DMS 273 (cell line): ENCODE data around the gene DAPK1.
"Not testable (repeated sequence)": the region's sequence is repeated elsewhere in the genome, so short reads cannot be mapped to it uniquely, and the experiment has no call there.

Experiments
- DNase-seq: peaks from one replicate; lab custom pipeline; 2025; ENCODE audit not compliant: unreplicated experiment; lab: John Stamatoyannopoulos, UW

The DAPK1 gene

DNA sequence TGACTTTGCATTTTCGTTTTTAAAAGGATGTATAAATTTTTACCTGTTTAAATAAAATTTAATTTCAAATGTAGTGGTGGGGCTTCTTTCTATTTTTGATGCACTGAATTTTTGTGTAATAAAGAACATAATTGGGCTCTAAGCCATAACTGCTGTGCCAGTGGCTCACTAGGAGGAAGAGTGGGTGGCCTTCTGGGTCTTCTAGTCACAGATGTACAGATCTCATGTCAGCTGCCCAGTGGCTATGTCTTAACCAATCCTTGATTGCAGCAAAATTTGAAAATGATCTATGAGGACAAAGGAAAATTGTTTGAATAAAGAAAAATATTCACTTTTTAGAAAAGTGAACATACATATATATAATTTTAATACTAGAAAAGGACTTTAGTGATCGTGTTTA, 233.7 kb downstream of the DAPK1 start:
- DNase-seq: no peak

GRCh38 chr9:87732344-87732743, 234.7 kb downstream of the DAPK1 start:
- no peak for DNase-seq

DNA sequence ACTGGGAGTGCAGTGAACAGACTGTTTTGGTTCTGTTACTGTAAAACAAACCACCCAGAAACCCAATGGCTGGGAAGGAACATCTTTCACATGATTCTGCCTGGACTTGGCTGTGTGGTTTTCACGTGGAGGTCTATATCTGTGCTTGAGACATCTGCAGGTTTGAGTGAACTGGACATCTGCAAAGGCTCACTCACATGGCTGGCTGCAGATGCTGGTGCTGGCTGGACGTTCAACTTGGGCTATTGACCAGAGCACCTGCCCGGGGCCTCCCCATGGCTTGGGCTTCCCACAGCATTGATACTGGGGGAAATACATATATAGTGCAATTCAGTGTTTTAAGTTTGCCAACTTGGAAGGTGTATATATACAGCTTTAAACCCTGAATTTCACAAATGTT, 235.1 kb downstream of the DAPK1 start:
- DNase-seq: no peak

GRCh38 chr9:87733273-87734052, 235.8 kb downstream of the DAPK1 start:
- DNase-seq: no peak

DNA sequence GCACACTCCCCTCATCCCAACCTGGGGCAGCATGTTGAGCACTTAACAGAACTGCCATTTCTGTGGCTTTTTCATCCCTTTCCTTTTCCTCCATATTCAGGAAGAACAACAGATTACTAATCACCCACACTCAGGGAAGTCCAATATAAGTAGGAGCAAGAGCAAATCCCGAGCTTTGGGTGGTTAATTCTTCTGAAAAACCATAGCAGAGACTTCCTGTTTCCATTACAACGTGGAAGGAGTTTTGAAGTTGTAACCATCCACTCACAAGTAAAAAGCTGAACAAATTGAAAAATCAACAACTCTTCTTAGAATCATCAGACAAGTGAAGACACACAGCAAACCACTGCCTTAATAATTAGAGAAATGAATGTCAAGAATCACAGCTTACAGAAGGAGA, 236.4 kb downstream of the DAPK1 start:
- no peak for DNase-seq

- DNase-seq: no peak
These were observed 241.9 kb downstream of the DAPK1 start for GRCh38 chr9:87739546-87739945.

DNA sequence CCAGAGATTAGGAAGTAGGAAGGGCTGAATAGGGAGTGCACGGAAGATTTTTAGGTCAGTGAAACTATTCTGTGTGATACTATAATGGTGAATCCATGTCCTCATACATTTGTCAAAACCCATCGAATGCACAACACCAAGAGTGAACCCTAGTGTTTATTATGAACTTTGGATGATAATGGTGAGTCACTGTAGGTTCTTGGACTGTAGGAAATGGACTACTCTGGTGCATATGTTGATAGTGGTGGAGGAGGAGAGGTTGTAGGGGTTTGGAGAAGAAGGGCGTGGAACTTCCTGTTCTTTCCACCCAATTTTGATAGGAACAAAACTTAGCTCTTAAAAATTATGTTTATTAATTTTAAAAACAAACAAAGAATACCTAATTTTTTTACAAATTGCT, 242.5 kb downstream of the DAPK1 start:
- no peak for DNase-seq

- no peak for DNase-seq
These were observed 243.7 kb downstream of the DAPK1 start for GRCh38 chr9:87741326-87741725.

- no peak for DNase-seq
These were observed 244.2 kb downstream of the DAPK1 start for GRCh38 chr9:87741891-87742290.

DNA sequence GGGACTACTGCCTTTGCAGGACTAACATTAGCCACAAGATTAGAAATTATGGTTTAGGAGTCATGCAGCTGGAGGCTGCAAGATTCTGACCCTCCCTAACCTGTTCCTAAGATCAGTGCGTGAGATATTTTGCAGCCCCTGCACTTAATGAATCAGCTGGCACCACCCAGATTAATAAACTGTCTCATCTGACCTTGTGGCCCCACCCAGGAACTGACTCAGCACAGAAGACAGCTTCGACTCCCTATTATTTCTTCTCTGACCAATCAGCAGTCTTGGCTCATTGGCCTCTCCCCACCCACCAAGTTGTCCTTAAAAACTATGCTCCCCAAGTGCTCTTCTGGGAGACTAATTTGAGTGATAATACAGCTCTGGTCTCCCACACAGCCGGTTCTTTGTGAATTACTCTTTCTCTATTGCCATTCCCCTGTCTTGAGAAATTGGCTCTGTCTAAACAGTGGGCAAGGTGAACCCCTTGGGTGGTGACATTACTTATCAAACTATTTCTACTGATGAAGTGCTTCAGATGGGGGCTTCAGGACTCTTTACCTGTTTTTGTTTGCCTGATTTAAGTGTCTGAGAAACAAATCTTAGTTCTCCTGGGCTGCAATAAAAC, 245.3 kb downstream of the DAPK1 start:
- DNase-seq: no peak

- DNase-seq: not testable (repeated sequence)
These were observed 246.6 kb downstream of the DAPK1 start for GRCh38 chr9:87744247-87744646.

- DNase-seq: no peak
These were observed 248.5 kb downstream of the DAPK1 start for GRCh38 chr9:87746186-87746585.

DNA sequence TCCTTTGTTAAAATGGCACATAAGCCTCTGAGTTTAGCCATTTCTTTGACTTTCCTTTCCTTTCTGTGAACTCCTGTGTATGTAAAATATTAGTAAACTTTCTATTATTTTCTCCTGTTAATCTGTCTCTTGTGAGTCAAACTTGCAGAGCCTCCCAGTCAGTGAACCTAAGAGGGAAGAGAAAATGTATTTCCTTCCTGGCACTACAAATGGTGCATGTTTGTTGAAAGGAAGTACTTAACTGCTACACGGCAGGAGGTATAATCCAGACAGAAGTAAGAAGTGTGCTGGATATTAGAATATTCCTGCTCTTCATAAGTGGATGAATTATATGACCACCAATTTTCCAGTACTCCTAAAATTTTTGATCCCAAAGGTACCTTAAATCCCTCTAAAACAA, 251.2 kb downstream of the DAPK1 start:
- peak; percentile 1 for DNase-seq

DNA sequence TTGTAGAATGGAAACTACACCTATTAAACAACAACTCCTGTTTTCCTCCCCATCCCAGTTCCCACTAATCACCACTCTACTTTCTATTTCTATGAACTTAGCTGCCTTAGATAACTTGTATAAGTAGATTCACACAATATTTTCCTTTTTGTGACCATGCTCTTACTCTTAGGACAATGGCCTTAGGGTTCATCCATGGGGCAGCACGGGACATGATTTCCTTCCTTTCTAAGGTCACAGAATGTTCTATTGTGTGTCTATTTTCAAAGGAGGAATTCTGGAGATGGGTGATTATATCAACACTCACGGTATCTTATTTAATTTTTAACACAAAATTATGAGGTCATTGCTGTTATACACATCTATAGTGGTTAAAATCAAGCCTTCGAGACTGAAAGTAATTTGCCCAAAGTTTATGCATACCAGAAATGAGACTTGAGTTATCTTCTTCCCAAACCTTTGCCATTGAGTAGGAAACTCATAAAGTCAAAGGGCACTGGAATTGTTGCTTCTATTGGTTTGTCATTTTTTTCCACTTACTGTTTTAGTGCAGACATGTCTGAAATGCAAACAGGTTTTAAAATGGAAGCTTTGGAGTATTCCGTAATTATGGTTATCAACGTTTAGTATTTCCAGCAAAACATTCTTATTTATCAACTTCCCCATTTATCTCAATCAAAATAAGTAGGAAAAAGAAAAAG, 251.8 kb downstream of the DAPK1 start:
- no peak for DNase-seq

GRCh38 chr9:87750726-87751125, 253.1 kb downstream of the DAPK1 start:
- peak; percentile 1 for DNase-seq

GRCh38 chr9:87751423-87751822, 253.8 kb downstream of the DAPK1 start:
- DNase-seq: no peak

DNA sequence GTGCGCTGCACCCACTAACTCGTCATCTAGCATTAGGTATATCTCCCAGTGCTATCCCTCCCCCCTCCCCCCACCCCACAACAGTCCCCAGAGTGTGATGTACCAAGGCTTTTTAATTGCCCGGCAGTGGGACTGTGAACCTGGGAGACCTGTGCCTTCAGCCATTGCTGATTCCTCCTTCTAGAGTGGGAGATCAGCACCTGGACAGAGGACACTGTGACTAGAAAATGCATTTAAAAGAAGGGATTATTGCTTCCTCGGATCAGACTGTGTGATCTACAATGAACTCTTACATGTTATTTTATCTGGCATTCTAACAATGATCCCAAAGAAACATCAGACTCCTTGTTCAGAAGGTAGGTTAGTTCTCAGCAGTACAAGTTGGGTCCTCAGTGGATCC, 254.2 kb downstream of the DAPK1 start:
- DNase-seq: no peak

DNA sequence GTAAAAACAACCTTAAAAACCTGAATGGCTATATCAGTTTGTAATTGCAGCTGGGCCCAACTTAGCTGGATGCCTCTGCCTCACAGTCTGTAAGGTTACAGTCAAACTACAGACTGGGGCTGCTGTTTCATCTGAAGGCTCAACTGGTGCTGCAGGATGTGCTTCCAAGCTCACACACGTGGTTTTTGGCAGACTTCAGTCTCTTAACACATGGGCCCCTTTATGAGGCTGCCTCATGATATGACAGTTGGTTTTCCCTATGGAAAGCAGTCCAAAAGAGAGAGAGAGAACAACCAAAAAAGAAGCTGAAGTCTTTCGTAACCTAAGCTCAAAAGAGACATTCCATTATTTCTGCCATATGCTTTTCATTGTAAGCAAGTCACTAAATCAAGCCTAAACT, 255.6 kb downstream of the DAPK1 start:
- DNase-seq: no peak
